Fibroblast of lung (primary cell): ENCODE measurements around the gene SUPV3L1. TPM values are rescaled to one million over a fixed set of nuclear protein-coding genes. Genes with fewer than 3 reads are reported as not detected.

Experiments used
- DNase-seq, 2 donors: peaks; one replicate each; pipeline versions ENCODE4 v3.0.0 to v3.0.0-alpha.2; 2010; ENCODE audit warnings: low read depth in 2 of 2
- H2AFZ ChIP-seq: 2 replicates; pipeline ENCODE4 v1.5.1; 2012; ENCODE audit warnings: low read length, control low read depth, inconsistent platforms
- H3K27ac ChIP-seq: 2 replicates; pipeline ENCODE4 v1.5.1; 2011; ENCODE audit warnings: low read length, control low read depth; ENCODE audit not compliant: insufficient read depth
- H3K27me3 ChIP-seq: 2 replicates; pipeline ENCODE4 v1.5.1; 2011; ENCODE audit warnings: mild to moderate bottlenecking, low read length; ENCODE audit not compliant: control insufficient read depth, insufficient read depth
- H3K36me3 ChIP-seq: 2 replicates; pipeline ENCODE4 v1.5.1; 2011; ENCODE audit warnings: low read length; ENCODE audit not compliant: control insufficient read depth, insufficient read depth
- H3K4me1 ChIP-seq: 2 replicates; pipeline ENCODE4 v1.5.1; 2011; ENCODE audit warnings: low read length; ENCODE audit not compliant: control insufficient read depth, insufficient read depth; ENCODE audit errors: extremely low read depth
- H3K4me2 ChIP-seq: 2 replicates; pipeline ENCODE4 v1.5.1; 2011; ENCODE audit warnings: low read length, control low read depth; ENCODE audit not compliant: insufficient read depth; ENCODE audit errors: extremely low read depth
- H3K4me3 ChIP-seq, 4 experiments: fragments of 200-600 bp in 1 of 4; sonication (generic) in 1 of 4; replicated peaks in 1 of 4; 2 replicates each; pipeline ENCODE4 v1.5.1; 2011 to 2016; ENCODE audit warnings: low read length in 4 of 4, low read depth in 3 of 4, mild to moderate bottlenecking in 3 of 4, control low read depth in 2 of 4, inconsistent platforms in 1 of 4, mixed read lengths in 1 of 4; ENCODE audit not compliant: insufficient read depth in 1 of 4; ENCODE audit errors: control extremely low read depth in 1 of 4
- H3K79me2 ChIP-seq: 2 replicates; pipeline ENCODE4 v1.5.1; 2012; ENCODE audit warnings: mild to moderate bottlenecking, low read length, inconsistent platforms; ENCODE audit not compliant: control insufficient read depth, insufficient read depth
- H3K9ac ChIP-seq: 2 replicates; pipeline ENCODE4 v1.5.1; 2011; ENCODE audit warnings: mild to moderate bottlenecking, low read length, control low read depth; ENCODE audit not compliant: insufficient read depth
- H3K9me3 ChIP-seq: 2 replicates; pipeline ENCODE4 v1.5.1; 2012; ENCODE audit warnings: low read depth, low read length; ENCODE audit not compliant: control insufficient read depth, insufficient read depth
- H4K20me1 ChIP-seq: 2 replicates; pipeline ENCODE4 v1.5.1; 2011; ENCODE audit warnings: low read length; ENCODE audit not compliant: control insufficient read depth, insufficient read depth; ENCODE audit errors: extremely low read depth
- EZH2 ChIP-seq: IDR thresholded peaks from 2 replicates; pipeline ENCODE4 v1.5.1; 2012; ENCODE audit warnings: low read length, control low read depth, mild to moderate bottlenecking; ENCODE audit errors: missing control alignments
- polyA plus RNA-seq, 2 donors: library from polyadenylated mRNA; depleted of rRNA in 1 of 2; stranded (reverse) in 1 of 2; unstranded in 1 of 2; fragments of >200 nt; gene quantifications; 2 replicates each; pipeline ENCODE4 v1.2.1, GENCODE V29; 2011 to 2012; ENCODE audit warnings: missing spikeins in 1 of 2
- total RNA-seq: library from RNA; depleted of rRNA; stranded (reverse); fragments of >200 nt; gene quantifications from 2 replicates; pipeline ENCODE4 v1.2.1, GENCODE V29; 2014
- TF ChIP-seq, protein P1 (sequence below), 2 donors: IDR thresholded peaks in 1 of 2; conservative IDR thresholded peaks in 1 of 2; 1 replicate in 1 of 2; 2 replicates in 1 of 2; pipeline ENCODE4 v1.5.1; 2011 to 2012; ENCODE audit warnings: low read length in 2 of 2, control low read depth in 1 of 2, inconsistent platforms in 1 of 2, low read depth in 1 of 2, mild to moderate bottlenecking in 1 of 2

SUPV3L1 gene
- total and polyA plus RNA-seq, 2 donors (not counting 1 experiment from before 2014, with no cell fraction given): 31.8 to 49.5 TPM

DNA sequence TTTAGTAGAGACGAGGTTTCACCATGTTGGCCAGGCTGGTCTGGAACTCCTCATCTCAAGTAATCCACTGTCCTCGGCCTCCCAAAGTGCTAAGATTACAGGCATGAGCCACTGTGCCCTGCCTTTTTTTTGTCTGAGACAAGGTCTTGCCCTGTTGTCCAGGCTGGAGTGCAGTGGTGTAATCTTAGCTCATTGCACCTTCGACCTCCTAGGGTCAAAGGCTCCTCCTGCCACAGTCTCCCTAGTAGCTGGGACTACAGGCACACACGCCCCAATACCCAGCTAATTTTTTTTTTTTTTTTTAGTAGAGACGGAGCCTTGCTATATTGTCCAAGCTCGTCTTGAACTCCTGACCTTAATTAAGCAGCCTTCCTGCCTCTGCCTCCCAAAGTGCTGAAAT, 26.8 kb upstream of the SUPV3L1 start:
- no peaks in the 10 kb centered on the region for H4K20me1 ChIP-seq
- H3K79me2 ChIP-seq: peaks cover 5% of the 10 kb centered on the region
- no peak for TF ChIP-seq EZH2
- TF ChIP-seq, protein P1, sequence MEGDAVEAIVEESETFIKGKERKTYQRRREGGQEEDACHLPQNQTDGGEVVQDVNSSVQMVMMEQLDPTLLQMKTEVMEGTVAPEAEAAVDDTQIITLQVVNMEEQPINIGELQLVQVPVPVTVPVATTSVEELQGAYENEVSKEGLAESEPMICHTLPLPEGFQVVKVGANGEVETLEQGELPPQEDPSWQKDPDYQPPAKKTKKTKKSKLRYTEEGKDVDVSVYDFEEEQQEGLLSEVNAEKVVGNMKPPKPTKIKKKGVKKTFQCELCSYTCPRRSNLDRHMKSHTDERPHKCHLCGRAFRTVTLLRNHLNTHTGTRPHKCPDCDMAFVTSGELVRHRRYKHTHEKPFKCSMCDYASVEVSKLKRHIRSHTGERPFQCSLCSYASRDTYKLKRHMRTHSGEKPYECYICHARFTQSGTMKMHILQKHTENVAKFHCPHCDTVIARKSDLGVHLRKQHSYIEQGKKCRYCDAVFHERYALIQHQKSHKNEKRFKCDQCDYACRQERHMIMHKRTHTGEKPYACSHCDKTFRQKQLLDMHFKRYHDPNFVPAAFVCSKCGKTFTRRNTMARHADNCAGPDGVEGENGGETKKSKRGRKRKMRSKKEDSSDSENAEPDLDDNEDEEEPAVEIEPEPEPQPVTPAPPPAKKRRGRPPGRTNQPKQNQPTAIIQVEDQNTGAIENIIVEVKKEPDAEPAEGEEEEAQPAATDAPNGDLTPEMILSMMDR (conservative IDR thresholded peaks at IDR 0.05 in 1 of 2, IDR thresholded peaks at IDR 0.05 in 1 of 2; ENCODE audit: low read depth in 1 of 2, low read length in 2 of 2): no peak

DNA sequence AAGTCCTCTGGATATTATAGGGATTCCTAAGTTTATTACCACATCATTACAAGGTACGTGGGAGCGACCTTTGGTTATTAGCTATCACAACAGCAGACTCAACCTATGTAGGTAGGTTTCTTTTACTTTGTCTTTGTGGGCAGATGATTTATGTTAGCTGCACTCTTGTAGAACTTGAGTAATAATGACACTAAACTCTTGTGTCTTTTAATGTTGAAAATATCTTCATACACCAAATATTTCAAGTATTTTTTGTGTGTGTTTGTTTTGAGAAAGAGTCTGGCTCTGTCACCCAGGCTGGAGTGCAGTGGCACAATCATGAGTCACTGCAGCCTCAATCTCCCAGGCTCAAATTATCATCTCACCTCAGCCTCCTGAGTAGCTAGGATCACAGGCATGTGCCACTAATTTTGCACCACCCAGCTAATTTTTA, 19.2 kb upstream of the SUPV3L1 start:
- Histone ChIP-seq H3K9ac (no peak overlapping the region), H3K36me3 (no peaks in the 10 kb centered on the region), H3K79me2 (no peaks in the 10 kb centered on the region), H3K27me3 (no peaks in the 10 kb centered on the region), H3K4me1 (no peaks in the 10 kb centered on the region), H4K20me1 (no peaks in the 10 kb centered on the region), H3K4me2 (no peak overlapping the region), H3K9me3 (no peaks in the 10 kb centered on the region), H2AFZ (no peak overlapping the region), H3K27ac (no peak overlapping the region), H3K4me3 (no peak overlapping the region)
- peak in 1 of 2 donors; percentile 39 for DNase-seq
- TF ChIP-seq, protein P1 (conservative IDR thresholded peaks at IDR 0.05 in 1 of 2, IDR thresholded peaks at IDR 0.05 in 1 of 2; ENCODE audit: low read depth in 1 of 2, low read length in 2 of 2): no peak
- TF ChIP-seq EZH2: no peak

More for the DNA sequence above, 26.8 kb upstream of the SUPV3L1 start:
- Histone ChIP-seq H3K9me3 (no peaks in the 10 kb centered on the region), H3K4me2 (no peak overlapping the region), H3K27ac (no peak overlapping the region), H3K4me3 (no peak overlapping the region), H3K9ac (no peak overlapping the region), H3K36me3 (no peaks in the 10 kb centered on the region), H3K27me3 (no peaks in the 10 kb centered on the region), H3K4me1 (no peaks in the 10 kb centered on the region), H2AFZ (no peak overlapping the region)
- DNase-seq: no peak

GRCh38 chr10:69168493-69168892, 11.5 kb upstream of the SUPV3L1 start:
- DNase-seq: no peak
- Histone ChIP-seq H3K27me3 (no peaks in the 10 kb centered on the region), H3K9me3 (no peaks in the 10 kb centered on the region), H3K4me3 (no peak overlapping the region), H3K4me2 (no peak overlapping the region), H3K27ac (no peak overlapping the region), H3K9ac (no peak overlapping the region), H3K4me1 (no peaks in the 10 kb centered on the region), H3K36me3 (no peaks in the 10 kb centered on the region), H2AFZ (no peak overlapping the region), H3K79me2 (no peaks in the 10 kb centered on the region), H4K20me1 (no peaks in the 10 kb centered on the region)
- TF ChIP-seq, protein P1 (conservative IDR thresholded peaks at IDR 0.05 in 1 of 2, IDR thresholded peaks at IDR 0.05 in 1 of 2; ENCODE audit: low read depth in 1 of 2, low read length in 2 of 2): no peak
- no peak for TF ChIP-seq EZH2
